ENCODE data around the gene TMPRSS13.

- no peak for TF ChIP-seq CTCF (conservative IDR thresholded peaks at IDR 0.05; ENCODE audit: low read length)
- no peak for TF ChIP-seq EZH2phosphoT487 (IDR thresholded peaks at IDR 0.05; ENCODE audit: borderline replicate concordance, low read depth, low read length)
Measured at GRCh38 chr11:117859488-117860112, 69.6 kb downstream of the TMPRSS13 start.

Data from OCI-LY7 (cell line).